HepG2 (cell line): Measurements from ENCODE around the gene BAHD1. TPM values are rescaled to one million over a fixed set of nuclear protein-coding genes. Genes with fewer than 3 reads are reported as not detected.

Experiments used
- ADNP ChIP-seq: sonication (generic); formaldehyde crosslinking; IDR thresholded peaks from 2 replicates; pipeline ENCODE4 v1.4.0; 2020; ENCODE audit warnings: missing genetic modification reagents
- JDP2 ChIP-seq: sonication (generic); formaldehyde crosslinking; IDR thresholded peaks from 2 replicates; pipeline ENCODE4 v1.8.1; 2022; ENCODE audit warnings: missing genetic modification reagents, borderline replicate concordance
- KDM2A ChIP-seq: sonication (generic); formaldehyde crosslinking; IDR thresholded peaks from 2 replicates; pipeline ENCODE4 v1.4.0; 2020; ENCODE audit warnings: low read depth, missing genetic modification reagents, borderline replicate concordance
- MTA3 ChIP-seq: sonication (generic); formaldehyde crosslinking; IDR thresholded peaks from 2 replicates; pipeline ENCODE4 v1.4.0; 2020; ENCODE audit warnings: missing genetic modification reagents
- NFAT5 ChIP-seq: sonication (generic); formaldehyde crosslinking; IDR thresholded peaks from 2 replicates; pipeline ENCODE4 v1.4.0; 2020; ENCODE audit warnings: missing genetic modification reagents
- RARG ChIP-seq: sonication (generic); formaldehyde crosslinking; IDR thresholded peaks from 2 replicates; pipeline ENCODE4 v1.4.0; 2020; ENCODE audit warnings: low read depth, mild to moderate bottlenecking, missing genetic modification reagents
- SP2 ChIP-seq: sonication (generic); formaldehyde crosslinking; IDR thresholded peaks from 2 replicates; pipeline ENCODE4 v1.5.1; 2020; ENCODE audit warnings: mild to moderate bottlenecking, missing genetic modification reagents
- STAT5B ChIP-seq: sonication (generic); formaldehyde crosslinking; IDR thresholded peaks from 2 replicates; pipeline ENCODE4 v1.4.0; 2020; ENCODE audit warnings: missing genetic modification reagents
- ZFP91 ChIP-seq: sonication (generic); formaldehyde crosslinking; IDR thresholded peaks from 2 replicates; pipeline ENCODE4 v1.9.0; 2022; ENCODE audit warnings: missing genetic modification reagents, mild to moderate bottlenecking, borderline replicate concordance
- ZNF33A ChIP-seq: sonication (generic); formaldehyde crosslinking; IDR thresholded peaks from 2 replicates; pipeline ENCODE4 v1.5.1; 2020; ENCODE audit warnings: missing genetic modification reagents, mild to moderate bottlenecking, moderate library complexity, borderline replicate concordance
- ZNF761 ChIP-seq: sonication (generic); formaldehyde crosslinking; conservative IDR thresholded peaks from 2 replicates; pipeline ENCODE4 v1.4.0; 2020; ENCODE audit warnings: mild to moderate bottlenecking, missing genetic modification reagents
- ZNF784 ChIP-seq: sonication (generic); formaldehyde crosslinking; IDR thresholded peaks from 2 replicates; pipeline ENCODE4 v1.5.1; 2020; ENCODE audit warnings: missing genetic modification reagents, mild to moderate bottlenecking, borderline replicate concordance
- polyA plus RNA-seq, 8 experiments: library from polyadenylated mRNA; depleted of rRNA in 3 of 8; stranded (reverse) in 7 of 8; unstranded in 1 of 8; fragments of >200 nt; fragmentation: Illumina TruSeq in 4 of 8; extraction: Trizol in 4 of 8; gene quantifications; 2 replicates each; pipeline versions ENCODE4 v1.2.1 to v1.2.3, GENCODE V29; 2011 to 2016; ENCODE audit warnings: low read depth in 4 of 8, missing spikeins in 1 of 8, mixed read lengths in 1 of 8; ENCODE audit not compliant: insufficient read depth in 1 of 8
- total RNA-seq, 5 experiments: library from RNA; depleted of rRNA; stranded (reverse); fragments of >200 nt; fragmentation: Illumina TruSeq; extraction: Trizol; gene quantifications; 2 replicates each; pipeline ENCODE4 v1.2.3, GENCODE V29; 2016; ENCODE audit warnings: low read depth in 1 of 5
- TF ChIP-seq, protein P1 (sequence below): sonication (generic); formaldehyde crosslinking; IDR thresholded peaks from 2 replicates; pipeline ENCODE4 v1.5.1; 2020; ENCODE audit warnings: mild to moderate bottlenecking, missing genetic modification reagents, moderate library complexity
- TF ChIP-seq, protein P2 (sequence below): IDR thresholded peaks from 2 replicates; pipeline ENCODE4 v1.6.1; 2016; ENCODE audit warnings: low read depth, control low read depth

BAHD1 gene
- total and polyA plus RNA-seq, 2 of the 13 experiments (the other 11 are each of a cell fraction or from before 2014, with no cell fraction given), result 3.3 to 8.7 TPM

DNA sequence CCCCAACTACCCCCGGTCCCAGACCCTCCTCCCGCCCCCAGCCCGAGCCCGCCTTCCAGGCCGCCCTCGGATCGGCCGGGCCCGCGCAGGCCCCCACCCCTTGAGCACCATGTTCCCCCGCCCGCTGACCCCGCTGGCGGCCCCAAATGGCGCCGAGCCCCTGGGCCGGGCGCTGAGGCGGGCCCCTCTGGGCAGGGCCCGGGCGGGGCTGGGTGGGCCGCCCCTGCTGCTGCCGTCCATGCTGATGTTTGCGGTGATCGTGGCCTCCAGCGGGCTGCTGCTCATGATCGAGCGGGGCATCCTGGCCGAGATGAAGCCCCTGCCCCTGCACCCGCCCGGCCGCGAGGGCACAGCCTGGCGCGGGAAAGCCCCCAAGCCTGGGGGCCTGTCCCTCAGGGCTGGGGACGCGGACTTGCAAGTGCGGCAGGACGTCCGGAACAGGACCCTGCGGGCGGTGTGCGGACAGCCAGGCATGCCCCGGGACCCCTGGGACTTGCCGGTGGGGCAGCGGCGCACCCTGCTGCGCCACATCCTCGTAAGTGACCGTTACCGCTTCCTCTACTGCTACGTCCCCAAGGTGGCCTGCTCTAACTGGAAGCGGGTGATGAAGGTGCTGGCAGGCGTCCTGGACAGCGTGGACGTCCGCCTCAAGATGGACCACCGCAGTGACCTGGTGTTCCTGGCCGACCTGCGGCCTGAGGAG is 30.5 kb downstream of the BAHD1 start (continued):
- TF ChIP-seq ZNF784, result 0 out of 2 replicates have a peak, but pooled peaks have one; percentile 30
- TF ChIP-seq JDP2 (CRISPR knock-in tag), result no peak
- TF ChIP-seq SP2 (CRISPR knock-in tag), result 0 out of 2 replicates have a peak, but pooled peaks have one; percentile 9
- TF ChIP-seq ZNF761, result no peak
- no peak for TF ChIP-seq NFAT5 (CRISPR knock-in tag)
- TF ChIP-seq ZNF33A (CRISPR knock-in tag), result no peak
- TF ChIP-seq ADNP (CRISPR knock-in tag), result no peak
- TF ChIP-seq KDM2A, result peak; percentile 62; the same call in 1 of the 2 replicates
- no peak for TF ChIP-seq RARG (CRISPR knock-in tag)
- TF ChIP-seq STAT5B (CRISPR knock-in tag), result no peak
- TF ChIP-seq, protein P1, sequence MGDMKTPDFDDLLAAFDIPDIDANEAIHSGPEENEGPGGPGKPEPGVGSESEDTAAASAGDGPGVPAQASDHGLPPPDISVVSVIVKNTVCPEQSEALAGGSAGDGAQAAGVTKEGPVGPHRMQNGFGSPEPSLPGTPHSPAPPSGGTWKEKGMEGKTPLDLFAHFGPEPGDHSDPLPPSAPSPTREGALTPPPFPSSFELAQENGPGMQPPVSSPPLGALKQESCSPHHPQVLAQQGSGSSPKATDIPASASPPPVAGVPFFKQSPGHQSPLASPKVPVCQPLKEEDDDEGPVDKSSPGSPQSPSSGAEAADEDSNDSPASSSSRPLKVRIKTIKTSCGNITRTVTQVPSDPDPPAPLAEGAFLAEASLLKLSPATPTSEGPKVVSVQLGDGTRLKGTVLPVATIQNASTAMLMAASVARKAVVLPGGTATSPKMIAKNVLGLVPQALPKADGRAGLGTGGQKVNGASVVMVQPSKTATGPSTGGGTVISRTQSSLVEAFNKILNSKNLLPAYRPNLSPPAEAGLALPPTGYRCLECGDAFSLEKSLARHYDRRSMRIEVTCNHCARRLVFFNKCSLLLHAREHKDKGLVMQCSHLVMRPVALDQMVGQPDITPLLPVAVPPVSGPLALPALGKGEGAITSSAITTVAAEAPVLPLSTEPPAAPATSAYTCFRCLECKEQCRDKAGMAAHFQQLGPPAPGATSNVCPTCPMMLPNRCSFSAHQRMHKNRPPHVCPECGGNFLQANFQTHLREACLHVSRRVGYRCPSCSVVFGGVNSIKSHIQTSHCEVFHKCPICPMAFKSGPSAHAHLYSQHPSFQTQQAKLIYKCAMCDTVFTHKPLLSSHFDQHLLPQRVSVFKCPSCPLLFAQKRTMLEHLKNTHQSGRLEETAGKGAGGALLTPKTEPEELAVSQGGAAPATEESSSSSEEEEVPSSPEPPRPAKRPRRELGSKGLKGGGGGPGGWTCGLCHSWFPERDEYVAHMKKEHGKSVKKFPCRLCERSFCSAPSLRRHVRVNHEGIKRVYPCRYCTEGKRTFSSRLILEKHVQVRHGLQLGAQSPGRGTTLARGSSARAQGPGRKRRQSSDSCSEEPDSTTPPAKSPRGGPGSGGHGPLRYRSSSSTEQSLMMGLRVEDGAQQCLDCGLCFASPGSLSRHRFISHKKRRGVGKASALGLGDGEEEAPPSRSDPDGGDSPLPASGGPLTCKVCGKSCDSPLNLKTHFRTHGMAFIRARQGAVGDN, result peak; percentile 64
- no peak for TF ChIP-seq MTA3 (CRISPR knock-in tag)
- TF ChIP-seq, protein P2, sequence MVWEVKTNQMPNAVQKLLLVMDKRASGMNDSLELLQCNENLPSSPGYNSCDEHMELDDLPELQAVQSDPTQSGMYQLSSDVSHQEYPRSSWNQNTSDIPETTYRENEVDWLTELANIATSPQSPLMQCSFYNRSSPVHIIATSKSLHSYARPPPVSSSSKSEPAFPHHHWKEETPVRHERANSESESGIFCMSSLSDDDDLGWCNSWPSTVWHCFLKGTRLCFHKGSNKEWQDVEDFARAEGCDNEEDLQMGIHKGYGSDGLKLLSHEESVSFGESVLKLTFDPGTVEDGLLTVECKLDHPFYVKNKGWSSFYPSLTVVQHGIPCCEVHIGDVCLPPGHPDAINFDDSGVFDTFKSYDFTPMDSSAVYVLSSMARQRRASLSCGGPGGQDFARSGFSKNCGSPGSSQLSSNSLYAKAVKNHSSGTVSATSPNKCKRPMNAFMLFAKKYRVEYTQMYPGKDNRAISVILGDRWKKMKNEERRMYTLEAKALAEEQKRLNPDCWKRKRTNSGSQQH (CRISPR knock-in tag), result no peak
- 0 out of 2 replicates have a peak, but pooled peaks have one; percentile 43 for TF ChIP-seq ZFP91 (CRISPR knock-in tag)
